PC-9 (cell line): ENCODE measurements around the gene MYOM1.

Experiments
- CTCF ChIP-seq: fragments of 200-600 bp; sonication (generic); conservative IDR thresholded peaks from 2 replicates; pipeline ENCODE4 v1.6.1; 2017; ENCODE audit warnings: mixed run types, antibody characterized with exemption, mild to moderate bottlenecking, moderate library complexity
- EZH2 ChIP-seq: fragments of 200-600 bp; sonication (generic); IDR thresholded peaks from 2 replicates; pipeline ENCODE4 v1.8.0; 2017; ENCODE audit warnings: antibody characterized with exemption, low read depth

GRCh38 chr18:3099327-3099726 lies 120.4 kb downstream of the MYOM1 start:
- TF ChIP-seq CTCF (no peak), EZH2 (no peak)
